SW480 (cell line): ENCODE measurements around the gene MIOS.
A peak's percentile ranks its signal among the peaks of the same experiment; 100 is the strongest.
"Not testable (repeated sequence)": the region's sequence is repeated elsewhere in the genome, so short reads cannot be mapped to it uniquely, and the experiment has no call there.

Experiments used
- DNase-seq: peaks from one replicate; pipeline ENCODE4 v3.0.0-alpha.2; 2016; ENCODE audit warnings: low spot score

The MIOS gene

GRCh38 chr7:7554649-7555575 is 11.8 kb upstream of the MIOS start:
- DNase-seq, result no peak

- DNase-seq, result no peak
These were observed 9.8 kb upstream of the MIOS start for GRCh38 chr7:7556852-7557251.

GRCh38 chr7:7557252-7557651 is 9.4 kb upstream of the MIOS start:
- DNase-seq, result no peak

GRCh38 chr7:7561591-7561990 is 5.1 kb upstream of the MIOS start:
- not testable (repeated sequence) for DNase-seq

- DNase-seq, result no peak
These were observed 3.9 kb upstream of the MIOS start for GRCh38 chr7:7562736-7563135.

- DNase-seq, result no peak
These were observed 3.4 kb upstream of the MIOS start for GRCh38 chr7:7563269-7563668.

GRCh38 chr7:7563813-7564212 is 2.9 kb upstream of the MIOS start:
- no peak for DNase-seq

- DNase-seq, result peak; percentile 74
These were observed 2.3 kb upstream of the MIOS start for GRCh38 chr7:7564323-7564780.

GRCh38 chr7:7565018-7565680 is 1.5 kb upstream of the MIOS start:
- DNase-seq, result no peak

GRCh38 chr7:7565746-7566650 is 686 bp upstream of the MIOS start:
- peak; percentile 43 for DNase-seq

GRCh38 chr7:7567898-7568531 is 1.3 kb downstream of the MIOS start:
- DNase-seq, result no peak

- no peak for DNase-seq
These were observed 1.9 kb downstream of the MIOS start for GRCh38 chr7:7568553-7568952.

GRCh38 chr7:7569081-7569527 is 2.4 kb downstream of the MIOS start:
- DNase-seq, result no peak

- DNase-seq, result no peak
These were observed 2.9 kb downstream of the MIOS start for GRCh38 chr7:7569615-7570014.

GRCh38 chr7:7570584-7570983 is 3.9 kb downstream of the MIOS start:
- DNase-seq, result no peak

GRCh38 chr7:7573701-7574100 is 7.0 kb downstream of the MIOS start:
- no peak for DNase-seq

- no peak for DNase-seq
These were observed 9.7 kb downstream of the MIOS start for GRCh38 chr7:7576344-7576743.

GRCh38 chr7:7577888-7578287 is 11.2 kb downstream of the MIOS start:
- no peak for DNase-seq

- no peak for DNase-seq
These were observed 13.0 kb downstream of the MIOS start for GRCh38 chr7:7579638-7580037.

GRCh38 chr7:7581531-7582179 is 15.0 kb downstream of the MIOS start:
- DNase-seq, result no peak

GRCh38 chr7:7582596-7582995 is 15.9 kb downstream of the MIOS start:
- DNase-seq, result no peak
